ENCODE measurements around the gene PTGR1. TPM values are rescaled to one million over a fixed set of nuclear protein-coding genes. Genes with fewer than 3 reads are reported as not detected.

The PTGR1 gene
- total RNA-seq, 1 experiment from 2014 or later, result 41.6 TPM

DNA sequence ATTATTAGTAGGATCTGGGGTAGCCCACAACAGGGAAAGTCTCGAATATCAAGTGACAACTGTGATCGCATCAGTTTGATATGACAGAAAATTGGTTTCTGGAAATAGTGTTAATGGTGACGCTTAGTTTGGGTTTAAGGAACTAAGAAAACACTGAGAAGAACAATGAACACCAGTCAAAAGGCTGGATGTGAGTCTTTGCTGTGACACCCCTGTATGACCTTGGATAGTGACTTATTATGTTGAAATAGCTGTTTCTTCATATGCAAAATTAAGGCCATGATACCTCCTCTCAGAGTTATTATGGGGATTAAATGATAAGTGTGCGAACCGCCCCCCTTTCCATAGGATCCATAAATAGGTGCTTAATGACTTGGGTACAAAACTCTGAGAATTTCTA lies 32.6 kb upstream of the PTGR1 start:
- TF ChIP-seq ZNF396 (CRISPR knock-in tag; IDR thresholded peaks at IDR 0.05; ENCODE audit: borderline replicate concordance), result no peak
- TF ChIP-seq, protein P1, sequence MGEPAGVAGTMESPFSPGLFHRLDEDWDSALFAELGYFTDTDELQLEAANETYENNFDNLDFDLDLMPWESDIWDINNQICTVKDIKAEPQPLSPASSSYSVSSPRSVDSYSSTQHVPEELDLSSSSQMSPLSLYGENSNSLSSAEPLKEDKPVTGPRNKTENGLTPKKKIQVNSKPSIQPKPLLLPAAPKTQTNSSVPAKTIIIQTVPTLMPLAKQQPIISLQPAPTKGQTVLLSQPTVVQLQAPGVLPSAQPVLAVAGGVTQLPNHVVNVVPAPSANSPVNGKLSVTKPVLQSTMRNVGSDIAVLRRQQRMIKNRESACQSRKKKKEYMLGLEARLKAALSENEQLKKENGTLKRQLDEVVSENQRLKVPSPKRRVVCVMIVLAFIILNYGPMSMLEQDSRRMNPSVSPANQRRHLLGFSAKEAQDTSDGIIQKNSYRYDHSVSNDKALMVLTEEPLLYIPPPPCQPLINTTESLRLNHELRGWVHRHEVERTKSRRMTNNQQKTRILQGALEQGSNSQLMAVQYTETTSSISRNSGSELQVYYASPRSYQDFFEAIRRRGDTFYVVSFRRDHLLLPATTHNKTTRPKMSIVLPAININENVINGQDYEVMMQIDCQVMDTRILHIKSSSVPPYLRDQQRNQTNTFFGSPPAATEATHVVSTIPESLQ (CRISPR knock-in tag; IDR thresholded peaks at IDR 0.05), result no peak
- no peak for TF ChIP-seq NR3C1 (CRISPR knock-in tag; conservative IDR thresholded peaks at IDR 0.05; ENCODE audit: low read depth)
- TF ChIP-seq ELF4 (CRISPR knock-in tag; IDR thresholded peaks at IDR 0.05; ENCODE audit: low read depth), result no peak
- no peak for TF ChIP-seq ZNF219 (CRISPR knock-in tag; IDR thresholded peaks at IDR 0.05; ENCODE audit: borderline replicate concordance)
- TF ChIP-seq, protein P2, sequence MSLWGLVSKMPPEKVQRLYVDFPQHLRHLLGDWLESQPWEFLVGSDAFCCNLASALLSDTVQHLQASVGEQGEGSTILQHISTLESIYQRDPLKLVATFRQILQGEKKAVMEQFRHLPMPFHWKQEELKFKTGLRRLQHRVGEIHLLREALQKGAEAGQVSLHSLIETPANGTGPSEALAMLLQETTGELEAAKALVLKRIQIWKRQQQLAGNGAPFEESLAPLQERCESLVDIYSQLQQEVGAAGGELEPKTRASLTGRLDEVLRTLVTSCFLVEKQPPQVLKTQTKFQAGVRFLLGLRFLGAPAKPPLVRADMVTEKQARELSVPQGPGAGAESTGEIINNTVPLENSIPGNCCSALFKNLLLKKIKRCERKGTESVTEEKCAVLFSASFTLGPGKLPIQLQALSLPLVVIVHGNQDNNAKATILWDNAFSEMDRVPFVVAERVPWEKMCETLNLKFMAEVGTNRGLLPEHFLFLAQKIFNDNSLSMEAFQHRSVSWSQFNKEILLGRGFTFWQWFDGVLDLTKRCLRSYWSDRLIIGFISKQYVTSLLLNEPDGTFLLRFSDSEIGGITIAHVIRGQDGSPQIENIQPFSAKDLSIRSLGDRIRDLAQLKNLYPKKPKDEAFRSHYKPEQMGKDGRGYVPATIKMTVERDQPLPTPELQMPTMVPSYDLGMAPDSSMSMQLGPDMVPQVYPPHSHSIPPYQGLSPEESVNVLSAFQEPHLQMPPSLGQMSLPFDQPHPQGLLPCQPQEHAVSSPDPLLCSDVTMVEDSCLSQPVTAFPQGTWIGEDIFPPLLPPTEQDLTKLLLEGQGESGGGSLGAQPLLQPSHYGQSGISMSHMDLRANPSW (CRISPR knock-in tag; conservative IDR thresholded peaks at IDR 0.05; ENCODE audit: low read depth), result no peak
- TF ChIP-seq JAZF1 (CRISPR knock-in tag; IDR thresholded peaks at IDR 0.05), result no peak
- no peak for TF ChIP-seq NFATC4 (CRISPR knock-in tag; IDR thresholded peaks at IDR 0.05)
- TF ChIP-seq GABPB1 (CRISPR knock-in tag; IDR thresholded peaks at IDR 0.05), result no peak
- TF ChIP-seq, protein P3, sequence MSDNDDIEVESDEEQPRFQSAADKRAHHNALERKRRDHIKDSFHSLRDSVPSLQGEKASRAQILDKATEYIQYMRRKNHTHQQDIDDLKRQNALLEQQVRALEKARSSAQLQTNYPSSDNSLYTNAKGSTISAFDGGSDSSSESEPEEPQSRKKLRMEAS (CRISPR knock-in tag; IDR thresholded peaks at IDR 0.05), result no peak
- TF ChIP-seq TP53 (CRISPR knock-in tag; IDR thresholded peaks at IDR 0.05), result no peak
- peaks cover 31% of the 10 kb centered on the region for H3K4me1 Mint-ChIP-seq

DNA sequence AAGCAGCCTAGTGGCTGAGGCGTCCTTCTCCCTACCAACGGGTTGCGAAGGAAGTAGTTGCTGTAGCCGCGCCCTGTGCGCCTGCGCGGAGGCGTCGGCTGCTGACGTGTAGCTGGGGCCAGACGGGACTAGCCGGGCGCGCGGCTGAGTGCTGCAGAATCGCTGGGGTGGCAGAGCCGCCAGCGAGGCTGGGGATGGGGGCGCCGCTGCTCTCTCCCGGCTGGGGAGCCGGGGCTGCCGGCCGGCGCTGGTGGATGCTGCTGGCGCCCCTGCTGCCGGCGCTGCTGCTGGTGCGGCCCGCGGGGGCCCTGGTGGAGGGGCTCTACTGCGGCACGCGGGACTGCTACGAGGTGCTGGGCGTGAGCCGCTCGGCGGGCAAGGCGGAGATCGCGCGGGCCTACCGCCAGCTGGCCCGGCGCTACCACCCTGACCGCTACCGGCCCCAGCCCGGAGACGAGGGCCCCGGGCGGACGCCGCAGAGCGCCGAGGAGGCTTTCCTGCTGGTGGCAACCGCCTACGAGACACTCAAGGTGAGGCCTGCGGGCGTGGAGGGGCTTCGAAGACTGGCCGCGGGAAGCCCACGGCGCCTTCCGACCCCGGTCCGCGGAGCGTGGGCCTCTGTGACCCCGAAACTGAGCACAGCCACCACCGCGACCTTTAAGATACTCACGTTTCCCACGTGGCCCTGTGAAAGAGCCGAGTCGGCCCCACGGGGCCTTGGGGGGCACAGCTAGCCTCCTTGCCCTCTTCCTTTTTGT lies 31.9 kb upstream of the PTGR1 start, which contains the start of gene DNAJC25:
Gene DNAJC25 (plus strand): TSS at position 121 of the 758 bp plus-strand sequence. CDS start 74 bp downstream, at position 195.
- Mint-ChIP-seq H3K4me1 (peaks cover 33% of the 10 kb centered on the region), H3K36me3 (no peaks in the 10 kb centered on the region; the same call in 1 of the 2 replicates), H3K27ac (peak within 1 kb of the TSS; percentile 98), H3K9me3 (no peaks in the 10 kb centered on the region), H3K4me3 (peak within 1 kb of the TSS; percentile 99), H3K27me3 (ENCODE audit: low read depth) (no peaks in the 10 kb centered on the region; the same call in 1 of the 2 replicates)
- CTCF ChIA-PET, result interaction anchor here (1.1 to 1.8 kb wide), 3 partner anchors 10 to 33 kb away, joined by 8 to 18 read pairs (median 9); partner anchors contain the start of gene PTGR1
- ATAC-seq, result peak; percentile 90
- POLR2A ChIA-PET, result interaction anchor here (0.6 to 1.5 kb wide), 4 partner anchors 14 to 32 kb away, joined by 3 to 14 read pairs (median 7); partner anchors contain the start of genes GNG10 and PTGR1
- DNase-seq (ENCODE audit: low spot score), result peak; percentile 98
- TF ChIP-seq NR3C1 (CRISPR knock-in tag; conservative IDR thresholded peaks at IDR 0.05; ENCODE audit: low read depth) (peak; percentile 44; the same call in 1 of the 2 replicates), FOXJ3 (CRISPR knock-in tag; IDR thresholded peaks at IDR 0.05; ENCODE audit: borderline replicate concordance) (no peak), KAT7 (CRISPR knock-in tag; IDR thresholded peaks at IDR 0.05; ENCODE audit: borderline replicate concordance) (peak; percentile 93; the same call in 1 of the 2 replicates), CBFB (CRISPR knock-in tag; IDR thresholded peaks at IDR 0.05; ENCODE audit: low read depth) (0 out of 2 replicates have a peak, but pooled peaks have one; percentile 75), NR1H2 (CRISPR knock-in tag; IDR thresholded peaks at IDR 0.05) (no peak), MYBL2 (CRISPR knock-in tag; IDR thresholded peaks at IDR 0.05) (peak; percentile 58; the same call in 1 of the 2 replicates)
- TF ChIP-seq, protein P4, sequence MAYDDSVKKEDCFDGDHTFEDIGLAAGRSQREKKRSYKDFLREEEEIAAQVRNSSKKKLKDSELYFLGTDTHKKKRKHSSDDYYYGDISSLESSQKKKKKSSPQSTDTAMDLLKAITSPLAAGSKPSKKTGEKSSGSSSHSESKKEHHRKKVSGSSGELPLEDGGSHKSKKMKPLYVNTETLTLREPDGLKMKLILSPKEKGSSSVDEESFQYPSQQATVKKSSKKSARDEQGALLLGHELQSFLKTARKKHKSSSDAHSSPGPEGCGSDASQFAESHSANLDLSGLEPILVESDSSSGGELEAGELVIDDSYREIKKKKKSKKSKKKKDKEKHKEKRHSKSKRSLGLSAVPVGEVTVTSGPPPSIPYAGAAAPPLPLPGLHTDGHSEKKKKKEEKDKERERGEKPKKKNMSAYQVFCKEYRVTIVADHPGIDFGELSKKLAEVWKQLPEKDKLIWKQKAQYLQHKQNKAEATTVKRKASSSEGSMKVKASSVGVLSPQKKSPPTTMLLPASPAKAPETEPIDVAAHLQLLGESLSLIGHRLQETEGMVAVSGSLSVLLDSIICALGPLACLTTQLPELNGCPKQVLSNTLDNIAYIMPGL (CRISPR knock-in tag; IDR thresholded peaks at IDR 0.05), result peak; percentile 83; the same call in 1 of the 2 replicates
- TF ChIP-seq, protein P5, sequence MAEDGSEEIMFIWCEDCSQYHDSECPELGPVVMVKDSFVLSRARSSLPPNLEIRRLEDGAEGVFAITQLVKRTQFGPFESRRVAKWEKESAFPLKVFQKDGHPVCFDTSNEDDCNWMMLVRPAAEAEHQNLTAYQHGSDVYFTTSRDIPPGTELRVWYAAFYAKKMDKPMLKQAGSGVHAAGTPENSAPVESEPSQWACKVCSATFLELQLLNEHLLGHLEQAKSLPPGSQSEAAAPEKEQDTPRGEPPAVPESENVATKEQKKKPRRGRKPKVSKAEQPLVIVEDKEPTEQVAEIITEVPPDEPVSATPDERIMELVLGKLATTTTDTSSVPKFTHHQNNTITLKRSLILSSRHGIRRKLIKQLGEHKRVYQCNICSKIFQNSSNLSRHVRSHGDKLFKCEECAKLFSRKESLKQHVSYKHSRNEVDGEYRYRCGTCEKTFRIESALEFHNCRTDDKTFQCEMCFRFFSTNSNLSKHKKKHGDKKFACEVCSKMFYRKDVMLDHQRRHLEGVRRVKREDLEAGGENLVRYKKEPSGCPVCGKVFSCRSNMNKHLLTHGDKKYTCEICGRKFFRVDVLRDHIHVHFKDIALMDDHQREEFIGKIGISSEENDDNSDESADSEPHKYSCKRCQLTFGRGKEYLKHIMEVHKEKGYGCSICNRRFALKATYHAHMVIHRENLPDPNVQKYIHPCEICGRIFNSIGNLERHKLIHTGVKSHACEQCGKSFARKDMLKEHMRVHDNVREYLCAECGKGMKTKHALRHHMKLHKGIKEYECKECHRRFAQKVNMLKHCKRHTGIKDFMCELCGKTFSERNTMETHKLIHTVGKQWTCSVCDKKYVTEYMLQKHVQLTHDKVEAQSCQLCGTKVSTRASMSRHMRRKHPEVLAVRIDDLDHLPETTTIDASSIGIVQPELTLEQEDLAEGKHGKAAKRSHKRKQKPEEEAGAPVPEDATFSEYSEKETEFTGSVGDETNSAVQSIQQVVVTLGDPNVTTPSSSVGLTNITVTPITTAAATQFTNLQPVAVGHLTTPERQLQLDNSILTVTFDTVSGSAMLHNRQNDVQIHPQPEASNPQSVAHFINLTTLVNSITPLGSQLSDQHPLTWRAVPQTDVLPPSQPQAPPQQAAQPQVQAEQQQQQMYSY (CRISPR knock-in tag; IDR thresholded peaks at IDR 0.05), result no peak
- TF ChIP-seq, protein P6, sequence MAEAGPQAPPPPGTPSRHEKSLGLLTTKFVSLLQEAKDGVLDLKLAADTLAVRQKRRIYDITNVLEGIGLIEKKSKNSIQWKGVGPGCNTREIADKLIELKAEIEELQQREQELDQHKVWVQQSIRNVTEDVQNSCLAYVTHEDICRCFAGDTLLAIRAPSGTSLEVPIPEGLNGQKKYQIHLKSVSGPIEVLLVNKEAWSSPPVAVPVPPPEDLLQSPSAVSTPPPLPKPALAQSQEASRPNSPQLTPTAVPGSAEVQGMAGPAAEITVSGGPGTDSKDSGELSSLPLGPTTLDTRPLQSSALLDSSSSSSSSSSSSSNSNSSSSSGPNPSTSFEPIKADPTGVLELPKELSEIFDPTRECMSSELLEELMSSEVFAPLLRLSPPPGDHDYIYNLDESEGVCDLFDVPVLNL (CRISPR knock-in tag; IDR thresholded peaks at IDR 0.05; ENCODE audit: borderline replicate concordance, low read depth), result peak; percentile 71; the same call in 1 of the 2 replicates
- TF ChIP-seq, protein P7, sequence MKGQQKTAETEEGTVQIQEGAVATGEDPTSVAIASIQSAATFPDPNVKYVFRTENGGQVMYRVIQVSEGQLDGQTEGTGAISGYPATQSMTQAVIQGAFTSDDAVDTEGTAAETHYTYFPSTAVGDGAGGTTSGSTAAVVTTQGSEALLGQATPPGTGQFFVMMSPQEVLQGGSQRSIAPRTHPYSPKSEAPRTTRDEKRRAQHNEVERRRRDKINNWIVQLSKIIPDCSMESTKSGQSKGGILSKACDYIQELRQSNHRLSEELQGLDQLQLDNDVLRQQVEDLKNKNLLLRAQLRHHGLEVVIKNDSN (CRISPR knock-in tag; IDR thresholded peaks at IDR 0.05), result no peak

More for the DNA sequence above, 32.6 kb upstream of the PTGR1 start:
- ATAC-seq (no peak), DNase-seq (ENCODE audit: low spot score) (no peak)
- ChIA-PET POLR2A (interaction anchor here (0.6 to 1.5 kb wide), 3 partner anchors 13 to 33 kb away, joined by 3 to 14 read pairs (median 11); partner anchors contain the start of genes GNG10 and PTGR1), CTCF (interaction anchor here (1.8 kb wide), 1 partner anchor 11 kb away, joined by 18 read pairs; no protein-coding TSS in a partner anchor)
- peak overlapping the region; percentile 95 for H3K4me3 Mint-ChIP-seq
- H3K36me3 Mint-ChIP-seq, result no peaks in the 10 kb centered on the region; the same call in 1 of the 2 replicates
- no peaks in the 10 kb centered on the region; the same call in 1 of the 2 replicates for H3K27me3 Mint-ChIP-seq (ENCODE audit: low read depth)
- no peaks in the 10 kb centered on the region for H3K9me3 Mint-ChIP-seq
- H3K27ac Mint-ChIP-seq, result peak overlapping the region; percentile 87

Measured in WTC11 (cell line).